RWPE1 (cell line): ENCODE results near the gene LIMA1.

ENCODE experiments used
- CTCF ChIA-PET: fragments of 350-600 bp; sonication (Branson Sonifier 250); formaldehyde crosslinking; extraction: SDS; loops from one replicate; lab custom pipeline; 2021; lab: Yijun Ruan, JAX
- POLR2A ChIA-PET: fragments of 400-600 bp; formaldehyde crosslinking; extraction: SDS; loops from one replicate; lab custom pipeline; 2020; ENCODE audit warnings: antibody characterized with exemption; ENCODE audit not compliant: low non-redundant PET; lab: Yijun Ruan, JAX
- DNase-seq: peaks from one replicate; pipeline ENCODE4 v3.0.0; 2012; ENCODE audit warnings: low spot score
- H3K27ac ChIP-seq: fragments of 450-650 bp; 2 replicates; pipeline ENCODE4 v1.5.1; 2017
- TF ChIP-seq, protein P1 (sequence below): fragments of 450-650 bp; conservative IDR thresholded peaks from 2 replicates; pipeline ENCODE4 v1.5.1; 2017; ENCODE audit warnings: low read depth, mild to moderate bottlenecking

LIMA1 gene

DNA sequence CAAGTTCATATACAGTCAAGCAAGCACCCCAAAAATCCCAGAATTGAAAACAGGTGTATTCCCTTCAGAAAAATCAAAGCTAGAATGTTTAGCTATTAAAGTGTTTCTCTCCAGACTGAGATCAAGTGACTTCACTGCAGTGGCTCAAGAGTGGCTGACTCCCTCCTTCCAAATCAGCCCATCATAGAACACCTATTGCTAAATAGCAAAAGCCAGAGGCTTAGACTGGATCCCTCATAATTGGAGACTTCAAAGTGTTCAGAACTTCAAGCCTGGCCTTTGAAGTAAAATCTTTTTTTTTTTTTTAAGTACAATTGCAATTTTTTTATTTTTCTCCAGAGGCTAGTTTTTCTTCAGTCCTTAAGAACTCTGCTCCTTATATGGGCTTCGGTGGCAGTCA lies 66.1 kb downstream of the LIMA1 start:
- POLR2A ChIA-PET: no interaction called here
- no peak for DNase-seq
- H3K27ac ChIP-seq: peak overlapping the region; percentile 97
- CTCF ChIA-PET: interaction anchor here (0.7 kb wide), 1 partner anchor 250 kb away, joined by 5 read pairs; no protein-coding TSS in a partner anchor
- TF ChIP-seq, protein P1, sequence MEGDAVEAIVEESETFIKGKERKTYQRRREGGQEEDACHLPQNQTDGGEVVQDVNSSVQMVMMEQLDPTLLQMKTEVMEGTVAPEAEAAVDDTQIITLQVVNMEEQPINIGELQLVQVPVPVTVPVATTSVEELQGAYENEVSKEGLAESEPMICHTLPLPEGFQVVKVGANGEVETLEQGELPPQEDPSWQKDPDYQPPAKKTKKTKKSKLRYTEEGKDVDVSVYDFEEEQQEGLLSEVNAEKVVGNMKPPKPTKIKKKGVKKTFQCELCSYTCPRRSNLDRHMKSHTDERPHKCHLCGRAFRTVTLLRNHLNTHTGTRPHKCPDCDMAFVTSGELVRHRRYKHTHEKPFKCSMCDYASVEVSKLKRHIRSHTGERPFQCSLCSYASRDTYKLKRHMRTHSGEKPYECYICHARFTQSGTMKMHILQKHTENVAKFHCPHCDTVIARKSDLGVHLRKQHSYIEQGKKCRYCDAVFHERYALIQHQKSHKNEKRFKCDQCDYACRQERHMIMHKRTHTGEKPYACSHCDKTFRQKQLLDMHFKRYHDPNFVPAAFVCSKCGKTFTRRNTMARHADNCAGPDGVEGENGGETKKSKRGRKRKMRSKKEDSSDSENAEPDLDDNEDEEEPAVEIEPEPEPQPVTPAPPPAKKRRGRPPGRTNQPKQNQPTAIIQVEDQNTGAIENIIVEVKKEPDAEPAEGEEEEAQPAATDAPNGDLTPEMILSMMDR: no peak

DNA sequence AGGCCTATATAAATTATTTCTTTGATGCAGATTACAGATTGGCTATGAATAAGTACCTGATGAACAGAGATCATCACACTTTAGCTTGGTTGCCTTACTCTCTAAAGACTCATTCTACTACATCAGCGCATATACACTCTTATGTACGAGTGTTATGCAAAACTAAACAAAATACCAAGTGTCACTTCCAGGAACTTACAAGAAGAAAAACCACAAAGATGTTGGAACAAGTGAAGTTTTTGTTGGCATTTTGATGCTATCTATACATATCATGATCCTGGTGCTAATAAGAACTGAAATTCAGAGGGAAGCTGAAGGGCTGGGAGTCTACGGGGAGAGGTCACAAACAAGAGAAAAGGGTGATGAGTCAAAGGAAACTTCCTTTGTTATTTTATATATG lies 68.3 kb downstream of the LIMA1 start:
- ChIA-PET CTCF (no interaction called here), POLR2A (no interaction called here)
- no peak for DNase-seq
- H3K27ac ChIP-seq: peak overlapping the region; percentile 57
- TF ChIP-seq, protein P1: no peak

DNA sequence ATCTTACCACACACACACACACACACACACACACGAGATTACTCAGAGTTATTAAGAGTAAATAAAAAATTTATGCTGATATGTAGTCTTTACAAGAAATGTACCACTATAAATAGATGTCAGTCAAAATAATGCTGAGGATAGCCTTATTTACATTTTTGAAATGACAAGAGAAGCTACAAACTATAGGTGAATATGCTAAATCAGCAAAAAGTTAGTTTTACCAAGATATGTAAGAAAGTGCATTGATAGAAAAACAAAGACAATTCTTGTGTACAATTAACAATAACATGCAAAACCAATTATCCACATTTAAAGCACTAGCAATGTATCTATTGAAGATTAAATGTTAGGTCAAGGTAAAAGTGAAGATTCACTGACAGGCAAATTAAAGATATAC lies 69.3 kb downstream of the LIMA1 start:
- ChIA-PET CTCF (no interaction called here), POLR2A (no interaction called here)
- TF ChIP-seq, protein P1: no peak
- DNase-seq: no peak
- peak overlapping the region; percentile 66 for H3K27ac ChIP-seq

DNA sequence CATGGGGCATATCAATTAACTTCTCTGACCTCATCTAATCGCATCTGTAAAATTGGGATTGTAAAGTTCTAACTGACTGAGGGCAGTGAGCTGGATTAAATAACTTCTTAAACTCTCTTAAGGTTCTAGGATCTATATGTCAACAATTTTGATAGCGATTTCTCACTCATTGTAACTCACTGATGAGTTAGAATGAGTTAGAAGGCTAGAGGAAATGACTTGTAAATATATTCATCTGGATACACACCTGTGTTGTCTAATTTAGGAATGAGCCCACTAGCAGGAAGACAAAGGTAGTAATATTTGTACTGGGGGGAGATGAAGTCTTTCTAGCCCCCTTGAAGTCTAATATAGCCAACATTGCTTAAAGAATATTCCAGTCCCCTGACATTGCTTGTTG lies 69.9 kb downstream of the LIMA1 start:
- no peak overlapping the region for H3K27ac ChIP-seq
- DNase-seq: no peak
- TF ChIP-seq, protein P1: no peak
- ChIA-PET CTCF (no interaction called here), POLR2A (no interaction called here)

DNA sequence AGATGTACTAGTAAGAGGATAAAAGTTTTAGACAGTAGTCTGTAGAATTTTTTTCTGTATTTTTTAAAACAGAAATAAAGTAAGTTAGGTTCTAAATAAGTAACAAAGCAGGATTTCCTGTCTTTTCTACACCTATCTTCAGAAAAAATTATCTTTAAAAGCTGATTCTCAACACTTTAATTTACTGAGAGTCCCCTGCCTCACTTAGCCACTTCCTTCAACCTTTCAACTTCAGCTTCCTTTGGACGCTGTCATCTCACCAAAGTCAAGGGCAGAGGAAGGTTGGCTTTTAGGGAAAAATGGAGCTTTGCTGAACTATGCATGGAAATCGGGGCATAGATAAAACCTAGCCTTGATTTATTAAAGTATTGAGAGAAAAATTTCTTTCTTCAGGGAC lies 71.3 kb downstream of the LIMA1 start:
- POLR2A ChIA-PET: no interaction called here
- CTCF ChIA-PET: interaction anchor here (0.5 kb wide), 1 partner anchor 428 kb away, joined by 3 read pairs; no protein-coding TSS in a partner anchor
- TF ChIP-seq, protein P1: no peak
- no peak for DNase-seq
- no peak overlapping the region for H3K27ac ChIP-seq

DNA sequence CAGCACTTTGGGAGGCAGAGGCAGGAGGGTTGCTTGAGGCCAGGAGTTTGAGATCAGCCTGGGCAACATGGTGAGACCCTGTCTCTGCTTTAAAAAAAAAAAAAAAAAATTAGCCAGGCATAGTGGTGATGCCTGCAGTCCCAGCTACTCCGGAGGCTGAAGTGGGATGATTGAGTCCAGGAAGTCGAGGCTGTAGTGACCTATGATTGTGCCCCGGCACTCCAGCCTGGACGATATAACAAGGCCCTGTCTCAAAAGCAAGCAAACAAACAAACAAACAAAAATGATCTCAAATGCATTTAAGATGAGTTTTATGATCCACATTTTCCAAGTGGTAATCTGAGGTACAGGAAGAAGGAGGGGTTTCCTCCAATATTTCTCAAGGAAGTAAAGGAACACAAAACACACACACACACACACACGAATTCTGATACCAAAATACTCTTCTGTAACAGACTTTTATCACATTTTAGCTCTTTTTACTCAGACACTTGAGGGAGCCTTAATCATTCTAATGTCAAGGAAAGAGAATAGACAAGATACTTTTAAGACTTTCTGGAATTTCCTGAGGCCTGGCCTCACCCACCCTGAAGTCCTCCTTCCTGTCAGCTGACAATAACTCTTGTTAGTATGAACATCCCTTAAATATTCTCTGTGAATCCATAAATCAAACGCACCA lies 71.8 kb downstream of the LIMA1 start:
- H3K27ac ChIP-seq: peak overlapping the region; percentile 83
- ChIA-PET CTCF (interaction anchor here (0.5 to 1.1 kb wide), 2 partner anchors 100 to 429 kb away, joined by 3 to 5 read pairs; partner anchors contain the start of gene COX14), POLR2A (no interaction called here)
- DNase-seq: no peak
- TF ChIP-seq, protein P1: no peak
